GM12878 (cell line): ENCODE results near the gene TACSTD2. TPM values are rescaled to one million over a fixed set of nuclear protein-coding genes. Genes with fewer than 3 reads are reported as not detected.

Experiments
- ATAC-seq: fragments of 200-7000 bp; cut with Tn5 transposase; 3 replicates; pipeline ENCODE4 v1.9.1; 2020; ENCODE audit warnings: mild to moderate bottlenecking, moderate library complexity
- BruUV-seq: library from RNA; stranded (reverse); fragments of 400-500 nt; replicated peaks from 2 replicates; lab custom pipeline; 2021; lab: Mats Ljungman, UMichigan
- CTCF ChIA-PET: fragments of 300-600 bp; sonication (Branson Sonifier 250); formaldehyde crosslinking; extraction: SDS; loops from one replicate; lab custom pipeline; 2021; ENCODE audit warnings: inconsistent platforms; lab: Yijun Ruan, JAX
- POLR2A ChIA-PET: fragments of 350-600 bp; formaldehyde crosslinking; extraction: SDS; loops from one replicate; lab custom pipeline; 2021; ENCODE audit warnings: inconsistent platforms; lab: Charles Lee
- RAD21 ChIA-PET: fragments of 300-600 bp; sonication (Branson Sonifier 250); formaldehyde crosslinking; loops from one replicate; lab custom pipeline; 2023; ENCODE audit warnings: antibody characterized with exemption; ENCODE audit not compliant: unreplicated experiment; lab: Charles Lee
- SMC1A ChIA-PET: fragments of 300-600 bp; sonication (Branson Sonifier 250); formaldehyde crosslinking; loops from one replicate; lab custom pipeline; 2023; ENCODE audit not compliant: unreplicated experiment, uncharacterized antibody; lab: Charles Lee
- DNase-seq: peaks from one replicate; pipeline ENCODE4 v3.0.0-alpha.2; 2011; ENCODE audit warnings: low read depth, low spot score
- FAIRE-seq: peaks from 3 replicates; lab custom pipeline; 2011; peaks lifted over from hg19 to GRCh38; lab: Jason Lieb, UNC
- H2AFZ ChIP-seq: 2 replicates; pipeline ENCODE4 v1.6.0; 2011; ENCODE audit warnings: low read depth, low read length, control low read depth; ENCODE audit not compliant: control insufficient read depth
- H3K27ac ChIP-seq: 2 replicates; pipeline ENCODE4 v1.5.1; 2011; ENCODE audit warnings: control low read depth; ENCODE audit not compliant: control insufficient read depth, insufficient read depth
- H3K27me3 ChIP-seq, 2 experiments: replicated peaks in 1 of 2; 2 replicates each; pipeline versions ENCODE4 v1.6.0 to v1.6.1; 2011; ENCODE audit warnings: low read length in 1 of 2; ENCODE audit not compliant: control insufficient read depth in 2 of 2, insufficient read depth in 2 of 2
- H3K36me3 ChIP-seq, 2 experiments: 2 replicates each; pipeline ENCODE4 v1.5.1; 2011; ENCODE audit warnings: low read length in 1 of 2; ENCODE audit not compliant: control insufficient read depth in 2 of 2, insufficient read depth in 2 of 2
- H3K4me1 ChIP-seq: 2 replicates; pipeline ENCODE4 v1.6.1; 2011; ENCODE audit warnings: mild to moderate bottlenecking, low read length, moderate library complexity, mixed read lengths; ENCODE audit not compliant: control insufficient read depth, insufficient read depth
- H3K4me2 ChIP-seq: 2 replicates; pipeline ENCODE4 v1.6.0; 2011; ENCODE audit warnings: control low read depth; ENCODE audit not compliant: control insufficient read depth, insufficient read depth
- H3K4me3 ChIP-seq: fragments of 200-600 bp; sonication (generic); 2 replicates; pipeline ENCODE4 v1.5.1; 2016
- H3K79me2 ChIP-seq: 2 replicates; pipeline ENCODE4 v1.6.0; 2011; ENCODE audit warnings: low read length; ENCODE audit not compliant: control insufficient read depth, insufficient read depth
- H3K9ac ChIP-seq: 2 replicates; pipeline ENCODE4 v1.8.0; 2011; ENCODE audit warnings: low read length, control low read depth, mixed read lengths; ENCODE audit not compliant: control insufficient read depth, insufficient read depth
- H3K9me3 ChIP-seq: replicated peaks from 3 replicates; pipeline ENCODE4 v1.5.1; 2011; ENCODE audit warnings: mild to moderate bottlenecking, low read length; ENCODE audit not compliant: control insufficient read depth, insufficient read depth
- H4K20me1 ChIP-seq: 2 replicates; pipeline ENCODE4 v1.6.0; 2011; ENCODE audit not compliant: control insufficient read depth, insufficient read depth
- CEBPB ChIP-seq, 2 experiments: fragments of 150-350 bp in 1 of 2; IDR thresholded peaks; 2 replicates each; pipeline ENCODE4 v1.6.1; 2012 to 2014; ENCODE audit warnings: low read depth in 2 of 2, low read length in 2 of 2, borderline replicate concordance in 1 of 2, inconsistent platforms in 1 of 2
- CHD2 ChIP-seq: IDR thresholded peaks from 2 replicates; pipeline ENCODE4 v1.6.1; 2011; ENCODE audit warnings: low read depth, low read length, improper control_type of control experiment, borderline replicate concordance
- ELK1 ChIP-seq: IDR thresholded peaks from 2 replicates; pipeline ENCODE4 v1.6.1; 2012; ENCODE audit warnings: low read depth, low read length, improper control_type of control experiment
- EZH2 ChIP-seq: IDR thresholded peaks from 2 replicates; pipeline ENCODE4 v1.6.1; 2012; ENCODE audit warnings: low read depth, mild to moderate bottlenecking, control low read depth, inconsistent platforms, low read length, borderline replicate concordance; ENCODE audit not compliant: control insufficient read depth
- HCFC1 ChIP-seq: fragments of 150-350 bp; IDR thresholded peaks from 2 replicates; pipeline ENCODE4 v1.6.1; 2014; ENCODE audit warnings: low read length
- JUND ChIP-seq: IDR thresholded peaks from 2 replicates; pipeline ENCODE4 v1.6.1; 2012; ENCODE audit warnings: low read depth, mild to moderate bottlenecking, low read length, improper control_type of control experiment, moderate library complexity
- MYC ChIP-seq: IDR thresholded peaks from 2 replicates; pipeline ENCODE4 v1.6.1; 2011; ENCODE audit warnings: mild to moderate bottlenecking, low read length, moderate library complexity, inconsistent platforms; ENCODE audit not compliant: insufficient read depth, insufficient replicate concordance, insufficient read length, severe bottlenecking
- RAD21 ChIP-seq: IDR thresholded peaks from 2 replicates; pipeline ENCODE4 v1.6.1; 2011; ENCODE audit warnings: mild to moderate bottlenecking, low read depth, low read length, moderate library complexity; ENCODE audit not compliant: insufficient read depth
- SIN3A ChIP-seq: IDR thresholded peaks from 2 replicates; pipeline ENCODE4 v1.6.1; 2012; ENCODE audit warnings: low read depth, low read length, improper control_type of control experiment
- SMARCA5 ChIP-seq: fragments of 450-650 bp; IDR thresholded peaks from 2 replicates; pipeline ENCODE4 v1.6.1; 2017; ENCODE audit warnings: mild to moderate bottlenecking
- SREBF2 ChIP-seq: IDR thresholded peaks from 2 replicates; pipeline ENCODE4 v1.6.1; 2012; ENCODE audit warnings: mild to moderate bottlenecking, low read length
- SRF ChIP-seq, 2 experiments: IDR thresholded peaks; 2 replicates each; pipeline ENCODE4 v1.6.1; 2011; ENCODE audit warnings: low read depth in 2 of 2, low read length in 2 of 2, mild to moderate bottlenecking in 1 of 2, moderate library complexity in 1 of 2
- SUPT20H ChIP-seq: IDR thresholded peaks from 2 replicates; pipeline ENCODE4 v1.6.1; 2011; ENCODE audit warnings: low read depth, mild to moderate bottlenecking, low read length, moderate library complexity, borderline replicate concordance; ENCODE audit not compliant: control insufficient read depth
- TCF3 ChIP-seq: IDR thresholded peaks from 2 replicates; pipeline ENCODE4 v1.6.1; 2012; ENCODE audit warnings: low read depth, mild to moderate bottlenecking, low read length, borderline replicate concordance; ENCODE audit not compliant: insufficient read depth
- TCF7 ChIP-seq: IDR thresholded peaks from 2 replicates; pipeline ENCODE4 v1.6.1; 2014; ENCODE audit warnings: antibody characterized with exemption, borderline replicate concordance
- USF2 ChIP-seq: IDR thresholded peaks from 2 replicates; pipeline ENCODE4 v1.6.1; 2011; ENCODE audit warnings: low read depth, low read length, improper control_type of control experiment, borderline replicate concordance
- ZNF274 ChIP-seq: IDR thresholded peaks from one replicate; pipeline ENCODE4 v1.8.0; 2011; ENCODE audit not compliant: insufficient read length, insufficient read depth
- in situ Hi-C: fragments of 300-500 bp; cut with MboI; formaldehyde crosslinking; loops from 9 replicates; pipeline ENCODE4 v1.14.3; 2018; ENCODE audit warnings: mixed read lengths
- intact Hi-C: fragments of 100-400 bp; cut with micrococcal nuclease; formaldehyde crosslinking; loops from one replicate; pipeline ENCODE4 v1.14.2; 2022; ENCODE audit not compliant: unreplicated experiment
- polyA plus RNA-seq, 11 experiments: library from polyadenylated mRNA; depleted of rRNA in 4 of 11; unstranded in 6 of 11; stranded (reverse) in 5 of 11; fragments of >200 nt; fragmentation: Nextera tagmentation in 4 of 11; fragmentation: Illumina TruSeq in 1 of 11; extraction: Ambion mirVana in 4 of 11; extraction: Trizol in 1 of 11; gene quantifications; 1 replicate in 1 of 11; 2 replicates in 10 of 11; pipeline versions ENCODE4 v1.2.1 to v1.2.3, GENCODE V29; 2011 to 2016; ENCODE audit warnings: inconsistent platforms in 2 of 11, missing spikeins in 2 of 11, low read depth in 1 of 11
- total RNA-seq, 4 experiments: library from RNA; depleted of rRNA in 3 of 4; stranded (reverse); fragments of >200 nt in 3 of 4; fragmentation: Illumina TruSeq in 1 of 4; extraction: Trizol in 1 of 4; gene quantifications; 2 replicates each; pipeline versions ENCODE4 v1.2.1 to v1.2.3, GENCODE V29; 2013 to 2021
- TF ChIP-seq, protein P1 (sequence below): fragments of 450-650 bp; IDR thresholded peaks from 2 replicates; pipeline ENCODE4 v1.6.1; 2017; ENCODE audit warnings: borderline replicate concordance
- TF ChIP-seq, protein P2 (sequence below): fragments of 450-650 bp; IDR thresholded peaks from 2 replicates; pipeline ENCODE4 v1.6.1; 2017; ENCODE audit warnings: mild to moderate bottlenecking, moderate library complexity

The TACSTD2 gene
- total and polyA plus RNA-seq, 10 of the 15 experiments (the other 5 are each of a cell fraction or from before 2014, with no cell fraction given): 0.56 to 9.4 (median 3.7) TPM

DNA sequence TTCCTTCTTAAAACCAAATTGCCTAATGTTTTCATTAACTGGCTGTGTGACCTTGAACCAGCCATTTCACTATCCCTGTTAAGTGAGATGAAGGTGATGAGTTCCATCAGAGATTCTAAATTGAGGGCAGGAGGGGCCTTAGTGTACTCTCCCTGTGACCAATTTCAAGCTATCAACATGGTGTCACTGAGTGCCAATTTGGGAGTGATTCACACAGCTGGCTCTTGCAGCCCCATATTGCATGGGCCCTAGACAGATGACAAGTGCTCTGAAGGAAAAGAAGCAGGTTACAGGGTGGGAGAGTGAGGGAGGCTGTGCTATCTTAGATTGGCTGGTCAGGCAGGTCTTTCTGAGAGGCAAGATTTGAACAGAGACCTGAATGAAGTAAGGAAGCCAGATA, 13.0 kb upstream of the TACSTD2 start:
- no peaks in the 10 kb centered on the region for H3K27me3 ChIP-seq
- BruUV-seq: no TSS peak
- ATAC-seq (no peak), DNase-seq (no peak), FAIRE-seq (no peak)
- intact Hi-C loops (no loop called here), in situ Hi-C loops (no loop called here)
- H3K4me2 ChIP-seq: no peak overlapping the region
- RAD21 ChIA-PET: no interaction called here
- CTCF ChIA-PET: no interaction called here
- POLR2A ChIA-PET: no interaction called here
- H3K9me3 ChIP-seq: no peaks in the 10 kb centered on the region
- H3K9ac ChIP-seq: no peak overlapping the region
- SMC1A ChIA-PET: no interaction called here
- peaks cover 6% of the 10 kb centered on the region; the same call in 1 of the 2 replicates for H3K4me1 ChIP-seq
- no peak overlapping the region for H3K4me3 ChIP-seq
- no peak overlapping the region for H3K27ac ChIP-seq
- no peaks in the 10 kb centered on the region for H3K79me2 ChIP-seq
- no peaks in the 10 kb centered on the region for H3K36me3 ChIP-seq
- H4K20me1 ChIP-seq: no peaks in the 10 kb centered on the region
- H2AFZ ChIP-seq: no peak overlapping the region
- TF ChIP-seq TCF7: no peak
- TF ChIP-seq HCFC1: no peak
- TF ChIP-seq TCF3: no peak
- TF ChIP-seq SMARCA5: no peak
- TF ChIP-seq ZNF274: no peak
- no peak for TF ChIP-seq SREBF2
- TF ChIP-seq SRF (IDR thresholded peaks at IDR 0.05; ENCODE audit: low read depth in 2 of 2, low read length in 2 of 2): no peak
- TF ChIP-seq MYC: no peak
- no peak for TF ChIP-seq SIN3A
- TF ChIP-seq ELK1: no peak
- TF ChIP-seq CEBPB (IDR thresholded peaks at IDR 0.05; ENCODE audit: borderline replicate concordance in 1 of 2, low read depth in 2 of 2, low read length in 2 of 2): no peak
- TF ChIP-seq EZH2: no peak
- no peak for TF ChIP-seq JUND
- TF ChIP-seq, protein P1, sequence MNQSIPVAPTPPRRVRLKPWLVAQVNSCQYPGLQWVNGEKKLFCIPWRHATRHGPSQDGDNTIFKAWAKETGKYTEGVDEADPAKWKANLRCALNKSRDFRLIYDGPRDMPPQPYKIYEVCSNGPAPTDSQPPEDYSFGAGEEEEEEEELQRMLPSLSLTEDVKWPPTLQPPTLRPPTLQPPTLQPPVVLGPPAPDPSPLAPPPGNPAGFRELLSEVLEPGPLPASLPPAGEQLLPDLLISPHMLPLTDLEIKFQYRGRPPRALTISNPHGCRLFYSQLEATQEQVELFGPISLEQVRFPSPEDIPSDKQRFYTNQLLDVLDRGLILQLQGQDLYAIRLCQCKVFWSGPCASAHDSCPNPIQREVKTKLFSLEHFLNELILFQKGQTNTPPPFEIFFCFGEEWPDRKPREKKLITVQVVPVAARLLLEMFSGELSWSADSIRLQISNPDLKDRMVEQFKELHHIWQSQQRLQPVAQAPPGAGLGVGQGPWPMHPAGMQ: no peak
- TF ChIP-seq RAD21: no peak
- TF ChIP-seq CHD2: no peak
- TF ChIP-seq USF2: no peak
- no peak for TF ChIP-seq SUPT20H
- TF ChIP-seq, protein P2, sequence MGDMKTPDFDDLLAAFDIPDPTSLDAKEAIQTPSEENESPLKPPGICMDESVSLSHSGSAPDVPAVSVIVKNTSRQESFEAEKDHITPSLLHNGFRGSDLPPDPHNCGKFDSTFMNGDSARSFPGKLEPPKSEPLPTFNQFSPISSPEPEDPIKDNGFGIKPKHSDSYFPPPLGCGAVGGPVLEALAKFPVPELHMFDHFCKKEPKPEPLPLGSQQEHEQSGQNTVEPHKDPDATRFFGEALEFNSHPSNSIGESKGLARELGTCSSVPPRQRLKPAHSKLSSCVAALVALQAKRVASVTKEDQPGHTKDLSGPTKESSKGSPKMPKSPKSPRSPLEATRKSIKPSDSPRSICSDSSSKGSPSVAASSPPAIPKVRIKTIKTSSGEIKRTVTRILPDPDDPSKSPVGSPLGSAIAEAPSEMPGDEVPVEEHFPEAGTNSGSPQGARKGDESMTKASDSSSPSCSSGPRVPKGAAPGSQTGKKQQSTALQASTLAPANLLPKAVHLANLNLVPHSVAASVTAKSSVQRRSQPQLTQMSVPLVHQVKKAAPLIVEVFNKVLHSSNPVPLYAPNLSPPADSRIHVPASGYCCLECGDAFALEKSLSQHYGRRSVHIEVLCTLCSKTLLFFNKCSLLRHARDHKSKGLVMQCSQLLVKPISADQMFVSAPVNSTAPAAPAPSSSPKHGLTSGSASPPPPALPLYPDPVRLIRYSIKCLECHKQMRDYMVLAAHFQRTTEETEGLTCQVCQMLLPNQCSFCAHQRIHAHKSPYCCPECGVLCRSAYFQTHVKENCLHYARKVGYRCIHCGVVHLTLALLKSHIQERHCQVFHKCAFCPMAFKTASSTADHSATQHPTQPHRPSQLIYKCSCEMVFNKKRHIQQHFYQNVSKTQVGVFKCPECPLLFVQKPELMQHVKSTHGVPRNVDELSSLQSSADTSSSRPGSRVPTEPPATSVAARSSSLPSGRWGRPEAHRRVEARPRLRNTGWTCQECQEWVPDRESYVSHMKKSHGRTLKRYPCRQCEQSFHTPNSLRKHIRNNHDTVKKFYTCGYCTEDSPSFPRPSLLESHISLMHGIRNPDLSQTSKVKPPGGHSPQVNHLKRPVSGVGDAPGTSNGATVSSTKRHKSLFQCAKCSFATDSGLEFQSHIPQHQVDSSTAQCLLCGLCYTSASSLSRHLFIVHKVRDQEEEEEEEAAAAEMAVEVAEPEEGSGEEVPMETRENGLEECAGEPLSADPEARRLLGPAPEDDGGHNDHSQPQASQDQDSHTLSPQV: no peak
